Calu3 (cell line): ENCODE measurements around the gene CUL4A. TPM values are rescaled to one million over a fixed set of nuclear protein-coding genes. Genes with fewer than 3 reads are reported as not detected.

Source experiments
- BruUV-seq: library from RNA; stranded (reverse); fragments of 400-500 nt; replicated peaks from 2 replicates; lab custom pipeline; 2021; lab: Mats Ljungman, UMichigan
- CTCF ChIA-PET: fragments of 300-600 bp; sonication (Branson Sonifier 250); formaldehyde crosslinking; loops from one replicate; lab custom pipeline; 2022; ENCODE audit warnings: antibody characterized with exemption; lab: Charles Lee
- DNase-seq: peaks from one replicate; pipeline ENCODE4 v3.0.0; 2022
- H3K27ac Mint-ChIP-seq: one replicate; pipeline ENCODE4 v1.8.0; 2022; ENCODE audit warnings: mixed read lengths; ENCODE audit not compliant: unreplicated experiment
- H3K27me3 Mint-ChIP-seq: one replicate; pipeline ENCODE4 v1.8.0; 2022; ENCODE audit warnings: mixed read lengths; ENCODE audit not compliant: unreplicated experiment
- H3K36me3 Mint-ChIP-seq: one replicate; pipeline ENCODE4 v1.8.0; 2022; ENCODE audit warnings: mild to moderate bottlenecking, moderate library complexity, mixed read lengths; ENCODE audit not compliant: insufficient read depth, unreplicated experiment
- H3K4me1 Mint-ChIP-seq: one replicate; pipeline ENCODE4 v1.8.0; 2022; ENCODE audit warnings: mild to moderate bottlenecking, low read depth, mixed read lengths; ENCODE audit not compliant: unreplicated experiment
- H3K4me3 Mint-ChIP-seq: one replicate; pipeline ENCODE4 v1.8.0; 2022; ENCODE audit warnings: mild to moderate bottlenecking, low read depth, moderate library complexity, mixed read lengths; ENCODE audit not compliant: unreplicated experiment
- H3K9me3 Mint-ChIP-seq: one replicate; pipeline ENCODE4 v1.8.0; 2022; ENCODE audit warnings: low read depth, mixed read lengths; ENCODE audit not compliant: unreplicated experiment
- intact Hi-C: fragments of 100-400 bp; cut with micrococcal nuclease; formaldehyde crosslinking; loops from one replicate; pipeline ENCODE4 v1.10.0; 2022; ENCODE audit not compliant: unreplicated experiment
- total RNA-seq: library from RNA; stranded (reverse); gene quantifications from 2 replicates; pipeline ENCODE4 v1.2.3, GENCODE V29; 2022
- TF ChIP-seq, protein P1 (sequence below): fragments of 200-600 bp; IDR thresholded peaks from one replicate; pipeline ENCODE4 v1.8.0; 2022; ENCODE audit warnings: antibody characterized with exemption; ENCODE audit not compliant: unreplicated experiment

CUL4A gene
- total RNA-seq, 1 experiment from 2014 or later: 32.1 TPM

DNA sequence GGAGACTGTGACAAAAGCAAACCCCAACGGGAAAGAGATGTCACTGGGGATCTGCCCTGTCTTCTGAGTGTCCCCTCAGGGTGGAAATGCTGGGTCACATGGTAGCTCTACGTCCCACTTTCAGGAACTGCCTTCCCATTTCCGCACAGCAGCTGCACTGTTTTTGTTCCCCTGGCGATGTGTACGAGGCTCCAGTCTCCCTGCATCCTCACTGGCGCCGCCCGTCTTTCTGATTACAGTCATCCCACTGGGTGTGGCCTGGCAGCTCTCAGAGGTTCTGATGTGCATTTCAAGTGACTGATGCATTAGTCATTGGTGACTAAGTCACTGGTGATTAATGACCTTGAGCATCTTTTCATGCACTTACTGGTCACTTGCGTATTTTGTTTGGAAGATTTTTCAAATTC is 22.1 kb upstream of the CUL4A start:
- Mint-ChIP-seq H3K4me1 (no peaks in the 10 kb centered on the region), H3K36me3 (peaks cover 14% of the 10 kb centered on the region)
- TF ChIP-seq, protein P1, sequence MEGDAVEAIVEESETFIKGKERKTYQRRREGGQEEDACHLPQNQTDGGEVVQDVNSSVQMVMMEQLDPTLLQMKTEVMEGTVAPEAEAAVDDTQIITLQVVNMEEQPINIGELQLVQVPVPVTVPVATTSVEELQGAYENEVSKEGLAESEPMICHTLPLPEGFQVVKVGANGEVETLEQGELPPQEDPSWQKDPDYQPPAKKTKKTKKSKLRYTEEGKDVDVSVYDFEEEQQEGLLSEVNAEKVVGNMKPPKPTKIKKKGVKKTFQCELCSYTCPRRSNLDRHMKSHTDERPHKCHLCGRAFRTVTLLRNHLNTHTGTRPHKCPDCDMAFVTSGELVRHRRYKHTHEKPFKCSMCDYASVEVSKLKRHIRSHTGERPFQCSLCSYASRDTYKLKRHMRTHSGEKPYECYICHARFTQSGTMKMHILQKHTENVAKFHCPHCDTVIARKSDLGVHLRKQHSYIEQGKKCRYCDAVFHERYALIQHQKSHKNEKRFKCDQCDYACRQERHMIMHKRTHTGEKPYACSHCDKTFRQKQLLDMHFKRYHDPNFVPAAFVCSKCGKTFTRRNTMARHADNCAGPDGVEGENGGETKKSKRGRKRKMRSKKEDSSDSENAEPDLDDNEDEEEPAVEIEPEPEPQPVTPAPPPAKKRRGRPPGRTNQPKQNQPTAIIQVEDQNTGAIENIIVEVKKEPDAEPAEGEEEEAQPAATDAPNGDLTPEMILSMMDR: no peak

DNA sequence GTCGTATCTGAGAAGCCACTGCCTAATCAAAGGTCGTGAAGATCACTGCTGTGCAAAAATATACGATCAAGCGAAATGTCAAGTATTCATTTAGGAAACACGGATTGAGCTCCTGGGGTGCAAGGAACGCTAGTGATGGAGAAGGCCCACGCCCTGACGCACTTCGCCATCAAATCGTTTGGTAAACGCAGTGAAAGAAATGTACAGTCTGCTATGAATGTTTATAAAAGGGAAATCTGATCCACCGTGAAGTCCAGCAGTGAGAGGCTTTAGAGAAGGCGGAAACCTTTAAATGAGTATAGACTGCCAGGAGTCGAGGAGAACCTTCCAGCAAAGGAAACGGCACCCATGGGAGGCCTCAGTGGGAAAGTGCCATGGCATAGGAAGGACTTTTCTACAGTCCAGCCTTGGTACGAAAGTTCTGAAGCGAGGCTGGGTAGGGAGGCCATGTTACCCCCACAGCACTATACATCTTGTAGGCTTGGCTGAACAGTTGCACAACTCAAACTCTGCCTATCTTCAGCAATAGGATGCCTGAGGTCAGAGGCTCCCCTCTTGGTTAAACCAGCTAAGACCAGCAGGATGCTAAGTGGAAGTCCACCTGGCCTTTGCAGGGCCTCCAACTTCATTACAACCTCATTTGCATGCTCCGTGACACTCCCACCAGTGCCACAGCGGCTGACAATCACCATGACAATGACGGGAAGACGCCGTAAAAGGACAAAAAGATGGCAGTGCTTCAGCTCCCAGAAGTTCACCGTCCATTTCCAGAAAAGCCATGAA is 21.3 kb upstream of the CUL4A start:
- BruUV-seq: no TSS peak
- Mint-ChIP-seq H3K4me1 (no peaks in the 10 kb centered on the region), H3K27ac (no peak overlapping the region), H3K4me3 (no peak overlapping the region), H3K9me3 (no peaks in the 10 kb centered on the region), H3K36me3 (peaks cover 14% of the 10 kb centered on the region), H3K27me3 (no peaks in the 10 kb centered on the region)
- CTCF ChIA-PET: no interaction called here
- TF ChIP-seq, protein P1: no peak
- no peak for DNase-seq
- intact Hi-C loops: no loop called here

More for the DNA sequence above, 22.1 kb upstream of the CUL4A start:
- peak; percentile 74 for DNase-seq
- CTCF ChIA-PET: no interaction called here
- intact Hi-C loops: no loop called here
- Mint-ChIP-seq H3K4me3 (no peak overlapping the region), H3K27me3 (no peaks in the 10 kb centered on the region), H3K9me3 (no peaks in the 10 kb centered on the region), H3K27ac (peak overlapping the region; percentile 58)
- no TSS peak for BruUV-seq

GRCh38 chr13:113190181-113190580 is 19.2 kb upstream of the CUL4A start:
- CTCF ChIA-PET: no interaction called here
- Mint-ChIP-seq H3K27me3 (no peaks in the 10 kb centered on the region), H3K36me3 (peaks cover 19% of the 10 kb centered on the region), H3K4me3 (no peak overlapping the region), H3K9me3 (no peaks in the 10 kb centered on the region), H3K4me1 (no peaks in the 10 kb centered on the region), H3K27ac (no peak overlapping the region)
- no peak for DNase-seq
- no TSS peak for BruUV-seq
- intact Hi-C loops: no loop called here
- TF ChIP-seq, protein P1: no peak

- Mint-ChIP-seq H3K27ac (no peak overlapping the region), H3K4me3 (no peak overlapping the region), H3K27me3 (no peaks in the 10 kb centered on the region), H3K9me3 (no peaks in the 10 kb centered on the region), H3K36me3 (peaks cover 19% of the 10 kb centered on the region), H3K4me1 (no peaks in the 10 kb centered on the region)
- no TSS peak for BruUV-seq
- TF ChIP-seq, protein P1: no peak
- intact Hi-C loops: no loop called here
- DNase-seq: no peak
- CTCF ChIA-PET: no interaction called here
Observed at GRCh38 chr13:113192279-113192678, 17.1 kb upstream of the CUL4A start.
